ENCODE results near the gene SCD.

GRCh38 chr10:100364175-100364574 is 17.1 kb downstream of the SCD start:
- TF ChIP-seq CTCF (IDR thresholded peaks at IDR 0.05; ENCODE audit: low read depth, low read length): no peak
- no peak for TF ChIP-seq EZH2phosphoT487 (IDR thresholded peaks at IDR 0.05; ENCODE audit: low read depth)
